Measurements from ENCODE around the gene PRSS33.

Gene PRSS33

GRCh38 chr16:2820836-2821486, 33.6 kb upstream of the PRSS33 start:
- DNase-seq, result no peak

DNA sequence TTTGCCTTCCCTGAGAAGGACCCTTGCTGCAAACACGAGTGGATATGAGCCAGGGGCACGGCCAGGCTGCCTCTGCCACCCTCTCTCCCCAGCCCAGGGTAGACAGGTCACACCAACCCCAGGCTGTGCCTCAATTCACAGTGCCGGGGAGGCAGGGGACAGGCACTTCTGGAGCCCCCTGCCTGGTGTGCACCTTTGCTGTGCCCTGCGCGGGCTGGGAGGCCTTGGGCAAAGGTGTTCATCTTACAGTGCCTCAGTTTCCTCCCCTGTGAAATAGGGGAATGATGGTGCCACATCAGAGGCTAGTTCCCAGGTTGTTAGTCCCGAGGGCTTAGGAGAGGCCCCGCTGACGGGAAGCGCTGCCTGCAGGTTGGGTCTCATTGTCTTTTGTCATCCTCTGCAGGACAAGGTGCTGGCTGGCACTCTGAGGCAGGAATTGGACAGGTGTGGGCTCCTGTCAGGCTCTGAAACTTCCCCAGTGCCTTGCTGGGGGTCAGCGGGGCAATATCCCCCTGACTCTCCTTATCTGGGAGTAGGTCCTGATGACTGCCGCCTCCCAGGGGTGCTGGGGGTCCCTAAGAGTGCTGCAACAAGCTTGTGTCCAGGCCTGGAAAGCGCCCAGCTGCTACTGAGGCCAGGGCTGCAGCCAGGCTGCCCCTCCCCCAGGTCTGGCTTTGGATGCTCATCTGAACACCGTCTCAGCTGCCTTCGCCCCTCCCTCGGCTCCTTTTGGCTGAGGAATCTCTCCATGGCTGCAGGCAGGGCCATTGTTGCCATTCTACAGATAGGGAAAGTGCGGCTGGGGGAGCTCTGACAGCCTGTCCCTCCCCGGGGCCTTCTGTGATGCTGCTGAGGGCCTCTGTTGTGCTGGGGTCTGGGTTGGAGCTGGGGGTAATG, 32.8 kb upstream of the PRSS33 start:
- DNase-seq, result no peak

- DNase-seq, result no peak
These were observed 32.0 kb upstream of the PRSS33 start for GRCh38 chr16:2819179-2819938.

- DNase-seq, result no peak
These were observed 31.0 kb upstream of the PRSS33 start for GRCh38 chr16:2818272-2818876.

DNA sequence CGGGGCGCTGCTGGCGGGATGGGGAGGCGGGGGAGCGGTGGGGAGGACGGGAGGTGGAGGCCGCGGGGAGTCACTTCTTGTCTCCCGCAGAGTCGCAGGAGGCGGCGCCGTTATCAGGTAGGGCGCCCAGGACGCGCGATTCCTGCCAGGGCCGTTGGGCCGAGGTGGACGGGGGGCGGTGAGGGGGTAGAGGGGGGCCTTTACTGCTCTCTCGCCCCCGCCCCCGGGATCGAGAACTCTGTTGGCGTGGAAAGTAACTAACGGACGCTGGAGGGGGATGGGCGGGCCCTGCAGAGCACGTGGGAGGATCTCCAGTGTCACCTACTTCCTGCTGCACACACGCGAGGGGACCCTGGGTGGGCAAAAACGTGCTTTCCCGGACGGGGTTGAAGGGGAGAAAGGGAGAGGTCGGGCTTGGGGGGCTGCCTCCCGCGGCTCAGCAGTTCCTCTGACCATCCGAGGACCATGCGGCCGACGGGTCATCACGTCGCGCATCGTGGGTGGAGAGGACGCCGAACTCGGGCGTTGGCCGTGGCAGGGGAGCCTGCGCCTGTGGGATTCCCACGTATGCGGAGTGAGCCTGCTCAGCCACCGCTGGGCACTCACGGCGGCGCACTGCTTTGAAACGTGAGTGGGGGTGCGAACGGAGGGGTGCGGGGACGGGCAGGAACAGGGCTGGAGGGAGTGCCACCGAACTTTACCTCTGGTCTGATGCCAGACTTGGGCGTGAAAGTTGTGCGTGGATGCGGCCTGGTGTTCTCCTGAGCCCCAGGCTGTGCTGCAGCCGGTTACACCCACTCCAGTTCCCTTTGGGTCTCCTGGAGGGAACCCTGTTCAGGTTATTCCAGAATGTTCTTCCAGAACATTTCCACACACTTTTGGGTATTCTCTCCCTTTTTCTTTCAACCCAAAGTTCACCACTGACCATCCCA, 30.2 kb upstream of the PRSS33 start:
- DNase-seq, result no peak

DNA sequence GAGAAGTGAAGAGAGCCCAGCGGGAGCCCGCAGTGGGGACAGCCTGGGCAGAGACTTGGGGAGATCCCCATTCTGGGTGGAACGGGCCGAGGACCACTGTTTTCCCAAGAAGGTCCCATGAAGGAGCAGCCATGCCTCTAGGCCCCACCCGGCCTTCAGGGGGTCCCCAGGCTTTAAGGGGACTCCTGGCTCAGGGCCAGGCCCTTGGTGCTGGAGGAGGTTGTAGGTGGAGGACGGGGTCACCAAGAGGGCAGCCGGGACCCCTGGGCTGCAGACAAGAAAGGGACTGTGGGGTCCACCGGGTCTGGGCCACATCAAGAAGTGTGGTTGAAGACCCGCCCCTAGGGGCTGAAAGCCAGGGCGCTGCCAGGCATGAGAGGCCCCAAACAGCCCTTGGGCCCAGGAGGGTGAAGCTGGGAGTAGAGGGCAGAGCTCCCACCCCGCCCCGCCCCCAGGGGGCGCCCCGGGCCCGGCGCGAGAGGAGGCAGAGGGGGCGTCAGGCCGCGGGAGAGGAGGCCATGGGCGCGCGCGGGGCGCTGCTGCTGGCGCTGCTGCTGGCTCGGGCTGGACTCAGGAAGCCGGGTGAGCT, 29.5 kb upstream of the PRSS33 start, which contains the start of gene PRSS21:
TSS of gene PRSS21 (plus strand) at position 487 of the 589 bp plus-strand sequence. CDS start at position 519, 32 bp downstream.
- no peak for DNase-seq

- no peak for DNase-seq
These were observed 28.0 kb upstream of the PRSS33 start for GRCh38 chr16:2815299-2815771.

GRCh38 chr16:2814551-2815298, 27.4 kb upstream of the PRSS33 start:
- no peak for DNase-seq

GRCh38 chr16:2813771-2814221, 26.4 kb upstream of the PRSS33 start:
- no peak for DNase-seq

GRCh38 chr16:2811703-2812471, 24.5 kb upstream of the PRSS33 start:
- DNase-seq, result no peak

GRCh38 chr16:2810651-2811050, 23.3 kb upstream of the PRSS33 start:
- no peak for DNase-seq

DNA sequence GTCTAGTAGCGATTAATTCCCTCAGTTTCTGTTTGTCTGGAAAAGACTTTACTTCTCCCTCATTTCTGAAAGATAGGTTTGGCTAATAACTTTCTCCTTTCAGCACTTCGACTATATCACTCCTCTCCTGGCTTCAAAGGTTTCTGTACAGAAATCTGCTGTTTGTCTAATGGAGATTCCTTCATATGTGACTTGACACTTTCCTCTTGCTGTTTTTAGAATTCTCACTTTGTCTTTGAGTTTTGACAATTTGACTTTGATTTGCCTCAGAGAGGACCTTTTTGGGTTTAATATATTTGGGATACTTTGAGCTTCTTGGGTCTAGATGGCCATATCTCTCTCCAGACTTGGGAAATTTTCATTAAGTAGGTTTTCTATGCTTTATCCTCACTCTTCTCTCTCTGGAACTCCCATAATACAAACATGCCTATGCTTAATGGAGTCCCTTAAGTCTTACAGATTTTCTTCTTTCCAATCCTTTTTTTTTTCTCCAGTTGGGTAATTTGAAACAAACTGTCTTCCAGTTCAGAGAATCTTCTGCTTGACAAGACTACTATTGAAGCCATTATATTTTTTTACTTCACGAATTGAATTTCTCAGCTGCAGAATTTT, 21.9 kb upstream of the PRSS33 start:
- DNase-seq, result no peak

- no peak for DNase-seq
These were observed 20.8 kb upstream of the PRSS33 start for GRCh38 chr16:2808181-2808580.

GRCh38 chr16:2806286-2806685, 18.9 kb upstream of the PRSS33 start:
- DNase-seq, result no peak

GRCh38 chr16:2804728-2805127, 17.4 kb upstream of the PRSS33 start:
- no peak for DNase-seq

DNA sequence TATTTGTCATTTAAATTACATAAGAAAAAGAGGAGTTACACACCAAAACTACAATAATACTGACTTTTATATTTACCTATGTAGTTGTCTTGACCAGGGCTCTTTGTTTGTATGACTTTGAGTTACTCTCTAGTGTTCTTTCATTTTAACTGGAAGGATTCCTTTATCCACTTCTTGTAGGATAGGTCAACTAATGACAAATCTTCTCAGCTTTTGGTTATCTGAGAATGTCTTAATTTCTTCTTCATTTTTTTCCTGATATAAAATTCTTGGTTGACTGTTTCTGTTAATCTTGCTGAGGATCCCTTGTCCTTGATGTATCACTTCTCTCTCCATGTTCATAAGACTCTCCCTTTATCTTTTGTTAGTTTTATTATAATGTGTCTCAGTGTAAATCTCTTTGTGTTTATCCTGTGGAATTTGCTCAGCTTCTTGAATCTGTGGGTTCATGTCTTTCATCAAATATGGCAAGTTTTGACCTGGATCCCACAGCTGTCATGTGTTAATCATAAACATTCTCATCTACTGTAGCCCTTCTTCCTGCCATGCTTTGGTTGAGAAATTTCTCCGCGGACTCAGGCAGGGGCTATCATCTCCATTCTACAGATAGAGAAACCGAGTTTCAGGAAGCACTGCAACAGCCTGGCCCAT, 16.3 kb upstream of the PRSS33 start:
- no peak for DNase-seq

GRCh38 chr16:2799859-2800226, 12.5 kb upstream of the PRSS33 start:
- no peak for DNase-seq

DNA sequence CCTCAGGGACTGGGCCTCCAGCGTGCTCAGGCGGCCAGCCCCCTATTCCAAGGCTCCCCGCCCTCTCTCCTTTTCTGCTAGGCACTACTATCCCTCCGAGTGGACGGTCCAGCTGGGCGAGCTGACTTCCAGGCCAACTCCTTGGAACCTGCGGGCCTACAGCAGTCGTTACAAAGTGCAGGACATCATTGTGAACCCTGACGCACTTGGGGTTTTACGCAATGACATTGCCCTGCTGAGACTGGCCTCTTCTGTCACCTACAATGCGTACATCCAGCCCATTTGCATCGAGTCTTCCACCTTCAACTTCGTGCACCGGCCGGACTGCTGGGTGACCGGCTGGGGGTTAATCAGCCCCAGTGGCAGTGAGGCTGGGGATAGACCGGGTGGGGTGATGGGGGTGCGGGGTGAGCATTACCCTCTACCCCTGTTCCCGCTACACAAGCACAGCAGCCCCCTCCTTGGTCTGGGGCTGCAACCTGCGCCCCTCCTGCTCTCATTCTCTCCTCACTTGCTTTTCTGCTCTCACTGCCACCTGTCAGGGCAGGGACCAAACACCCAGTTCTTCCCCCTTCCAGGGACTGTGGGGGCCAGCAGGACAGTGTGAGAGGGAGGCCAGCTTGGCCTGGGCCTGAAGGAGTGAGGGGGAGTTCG, 12.0 kb upstream of the PRSS33 start:
- DNase-seq, result no peak
